Gastrocnemius medialis (tissue), 4 donors: ENCODE data around the gene RRP12. TPM values are rescaled to one million over a fixed set of nuclear protein-coding genes. Genes with fewer than 3 reads are reported as not detected.
A peak's percentile ranks its signal among the peaks of the same experiment; 100 is the strongest.

Experiments
- ATAC-seq, 2 donors: fragments of 150-250 bp; one replicate each; pipeline ENCODE4 v1.9.1; 2016
- DNase-seq, 2 donors: peaks; one replicate each; pipeline ENCODE4 v3.0.0-alpha.2; 2019
- H3K27ac ChIP-seq, 4 donors: fragments of 200-600 bp; sonication (generic); 1 replicate in 1 of 4; 2 replicates in 3 of 4; pipeline ENCODE4 v1.5.1; 2016 to 2018; ENCODE audit warnings: mild to moderate bottlenecking in 2 of 4, moderate library complexity in 1 of 4
- H3K27me3 ChIP-seq, 3 donors: fragments of 200-600 bp; sonication (generic) in 2 of 3; 1 replicate in 1 of 3; 2 replicates in 2 of 3; pipeline versions ENCODE4 v1.5.1 to v1.6.0; 2016 to 2019; ENCODE audit warnings: mild to moderate bottlenecking in 1 of 3, moderate library complexity in 1 of 3
- H3K36me3 ChIP-seq, 2 donors: fragments of 200-600 bp; sonication (generic) in 1 of 2; one replicate each; pipeline ENCODE4 v1.5.1; 2017 to 2018
- H3K4me1 ChIP-seq, 2 donors: fragments of 200-600 bp; sonication (generic) in 1 of 2; one replicate each; pipeline ENCODE4 v1.5.1; 2016 to 2017; ENCODE audit warnings: mild to moderate bottlenecking in 2 of 2
- H3K4me3 ChIP-seq, 4 donors: fragments of 200-600 bp; sonication (generic) in 3 of 4; 1 replicate in 1 of 4; 2 replicates in 3 of 4; pipeline ENCODE4 v1.5.1; 2016 to 2019; ENCODE audit warnings: mild to moderate bottlenecking in 2 of 4
- H3K9me3 ChIP-seq, 3 donors: fragments of 200-600 bp; sonication (generic) in 2 of 3; 1 replicate in 1 of 3; 2 replicates in 2 of 3; pipeline ENCODE4 v1.5.1; 2016 to 2019
- CTCF ChIP-seq, 5 experiments: fragments of 450-650 bp in 3 of 5; fragments of 200-600 bp in 2 of 5; sonication (generic) in 2 of 5; IDR thresholded peaks in 4 of 5; conservative IDR thresholded peaks in 1 of 5; 1 replicate in 4 of 5; 2 replicates in 1 of 5; pipeline ENCODE4 v1.5.1; 2016 to 2019; ENCODE audit warnings: antibody characterized with exemption in 5 of 5, mild to moderate bottlenecking in 3 of 5, moderate library complexity in 3 of 5
- POLR2A ChIP-seq, 2 donors: fragments of 450-650 bp; IDR thresholded peaks; one replicate each; pipeline ENCODE4 v1.6.1; 2017; ENCODE audit warnings: antibody characterized with exemption in 2 of 2, mild to moderate bottlenecking in 2 of 2, moderate library complexity in 2 of 2
- in situ Hi-C, 4 donors: fragments of 200-750 bp; cut with MboI; loops; one replicate each; pipeline versions ENCODE4 v1.15.0 to v1.8.0; 2017; ENCODE audit warnings: low sequenced_read_pairs in 4 of 4
- intact Hi-C: fragments of 100-400 bp; cut with DNase I; formaldehyde crosslinking; loops from one replicate; pipeline ENCODE4 v1.15.1; 2023; ENCODE audit warnings: low total_unique reads
- total RNA-seq, 4 donors: library from RNA; depleted of rRNA; stranded (reverse); fragments of >200 nt; gene quantifications; one replicate each; pipeline versions ENCODE4 v1.1.0 to v1.2.3, GENCODE V29; 2016

The RRP12 gene
- total RNA-seq, 4 donors from 2014 or later: 41.9 to 61.4 (median 49.9) TPM

- no peak overlapping the region for H3K4me3 ChIP-seq
- no peak for ATAC-seq
- no peak overlapping the region for H3K27ac ChIP-seq
- H3K36me3 ChIP-seq: peaks cover 0 to 77% of the 10 kb centered on the region in 2 donors
- intact Hi-C loops (no loop called here), in situ Hi-C loops (loop anchor here in 1 of 4 donors (10.0 kb wide), 1 partner anchor 72 kb away; no protein-coding TSS in a partner anchor)
- no peaks in the 10 kb centered on the region for H3K9me3 ChIP-seq
- peaks cover 2 to 8% of the 10 kb centered on the region in 2 donors for H3K4me1 ChIP-seq
- no peak for DNase-seq
- no peaks in the 10 kb centered on the region for H3K27me3 ChIP-seq
- TF ChIP-seq CTCF (IDR thresholded peaks at IDR 0.05 in 4 of 5, conservative IDR thresholded peaks at IDR 0.05 in 1 of 5): no peak
- TF ChIP-seq POLR2A (IDR thresholded peaks at IDR 0.05): no peak
These were observed 44.2 kb downstream of the RRP12 start for GRCh38 chr10:97356918-97357317.

GRCh38 chr10:97356318-97356914, 44.7 kb downstream of the RRP12 start:
- TF ChIP-seq CTCF (IDR thresholded peaks at IDR 0.05 in 4 of 5, conservative IDR thresholded peaks at IDR 0.05 in 1 of 5): no peak
- no peak for TF ChIP-seq POLR2A (IDR thresholded peaks at IDR 0.05)
- H3K27me3 ChIP-seq: no peaks in the 10 kb centered on the region
- H3K4me3 ChIP-seq: no peak overlapping the region
- ATAC-seq (no peak), DNase-seq (no peak)
- peaks cover 2 to 8% of the 10 kb centered on the region in 2 donors for H3K4me1 ChIP-seq
- intact Hi-C loops: no loop called here
- in situ Hi-C loops: loop anchor here in 1 of 4 donors (10.0 kb wide), 1 partner anchor 72 kb away; no protein-coding TSS in a partner anchor
- no peaks in the 10 kb centered on the region for H3K9me3 ChIP-seq
- peak overlapping the region in 1 of 4 donors; percentile 22 for H3K27ac ChIP-seq
- peaks cover 0 to 75% of the 10 kb centered on the region in 2 donors for H3K36me3 ChIP-seq

GRCh38 chr10:97355571-97355975, 45.6 kb downstream of the RRP12 start:
- Histone ChIP-seq H3K9me3 (no peaks in the 10 kb centered on the region), H3K27me3 (no peaks in the 10 kb centered on the region), H3K4me1 (peaks cover 2 to 8% of the 10 kb centered on the region in 2 donors), H3K36me3 (peaks cover 0 to 70% of the 10 kb centered on the region in 2 donors), H3K4me3 (no peak overlapping the region), H3K27ac (peak overlapping the region in 3 of 4 donors; percentile 21 to 27 (median 22))
- intact Hi-C loops: no loop called here
- ATAC-seq (peak; percentile 31 to 66), DNase-seq (no peak)
- TF ChIP-seq CTCF (IDR thresholded peaks at IDR 0.05 in 4 of 5, conservative IDR thresholded peaks at IDR 0.05 in 1 of 5) (peak in 3 of 5 experiments; percentile 15 to 44 (median 41)), POLR2A (IDR thresholded peaks at IDR 0.05) (no peak)
- in situ Hi-C loops: loop anchor here in 1 of 4 donors (10.0 kb wide), 1 partner anchor 71 kb away; no protein-coding TSS in a partner anchor

- intact Hi-C loops: no loop called here
- H3K9me3 ChIP-seq: no peaks in the 10 kb centered on the region
- no peak overlapping the region for H3K27ac ChIP-seq
- H3K4me3 ChIP-seq: no peak overlapping the region
- in situ Hi-C loops: loop anchor here in 1 of 4 donors (10.0 kb wide), 1 partner anchor 69 kb away; no protein-coding TSS in a partner anchor
- H3K4me1 ChIP-seq: peaks cover 2 to 8% of the 10 kb centered on the region in 2 donors
- DNase-seq (no peak), ATAC-seq (no peak)
- H3K36me3 ChIP-seq: peaks cover 0 to 54% of the 10 kb centered on the region in 2 donors
- no peaks in the 10 kb centered on the region for H3K27me3 ChIP-seq
- no peak for TF ChIP-seq CTCF (IDR thresholded peaks at IDR 0.05 in 4 of 5, conservative IDR thresholded peaks at IDR 0.05 in 1 of 5)
- no peak for TF ChIP-seq POLR2A (IDR thresholded peaks at IDR 0.05)
These were observed 47.2 kb downstream of the RRP12 start for GRCh38 chr10:97353945-97354344.
